Measurements from ENCODE around the gene PHLDA1.

Gene PHLDA1

DNA sequence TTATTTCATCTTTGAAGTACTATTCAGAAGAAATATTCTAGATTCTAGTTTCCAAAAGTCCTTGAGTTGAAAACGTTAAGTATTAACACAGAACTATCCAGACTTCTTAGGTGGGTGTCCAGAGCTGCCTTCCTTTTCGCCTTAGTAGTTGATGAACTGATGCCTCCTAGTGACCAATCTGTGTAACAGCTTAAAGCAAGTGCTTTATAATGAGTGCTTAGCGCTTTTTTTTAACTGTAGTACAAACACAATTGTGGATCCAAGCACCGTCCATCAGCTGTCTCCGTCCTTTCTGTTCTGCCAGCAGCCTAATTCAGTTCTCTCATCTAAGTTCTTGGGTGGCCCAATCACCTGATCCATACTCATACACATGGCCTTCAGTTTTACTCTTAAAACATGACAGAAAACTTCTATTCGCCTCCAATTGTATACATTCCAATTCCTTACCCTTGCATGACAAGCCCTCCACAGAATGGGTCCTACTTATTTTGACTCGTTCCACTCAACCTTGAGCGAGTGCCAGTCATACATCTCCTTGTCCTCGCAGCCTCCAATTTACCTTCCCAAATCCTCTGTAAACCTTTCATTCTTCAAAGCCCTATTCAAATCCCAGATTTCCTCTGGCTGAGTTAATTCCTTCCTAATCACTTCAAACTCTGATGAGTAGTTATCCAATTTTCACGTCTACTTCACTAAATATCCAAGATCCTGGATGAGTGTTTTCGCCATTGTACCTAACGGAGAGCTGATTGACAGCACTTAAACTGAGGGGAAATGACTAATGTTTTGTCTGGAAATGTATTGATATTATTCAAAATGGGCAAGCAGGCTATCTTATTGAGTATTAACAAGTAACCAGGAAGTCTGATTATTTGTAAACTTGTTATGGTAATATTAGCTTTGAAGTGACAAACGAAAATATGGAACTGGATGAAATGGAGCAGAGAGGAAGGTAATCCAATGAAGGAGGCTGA is 5.8 kb upstream of the PHLDA1 start:
- no peak for DNase-seq (ENCODE audit: low read depth)

DNA sequence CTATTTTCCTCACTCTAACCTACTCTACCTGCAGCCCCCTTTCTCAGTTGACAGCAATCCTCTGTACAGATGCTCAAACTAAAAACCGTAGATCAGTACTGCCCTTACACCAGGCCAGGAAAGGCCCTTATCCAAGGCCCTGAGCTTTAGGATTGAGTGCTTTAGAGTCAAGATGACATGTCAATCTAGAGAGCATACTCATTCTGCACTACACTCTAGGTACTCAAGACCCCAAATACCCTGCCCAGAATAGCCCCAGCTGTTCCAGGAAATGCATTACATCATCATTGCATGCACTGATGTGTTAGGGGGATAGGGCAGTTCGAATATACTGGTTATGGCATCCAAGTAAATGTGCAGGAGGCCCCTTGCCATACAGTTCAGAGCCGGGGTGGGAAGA is 3.5 kb upstream of the PHLDA1 start:
- no peak for DNase-seq (ENCODE audit: low read depth)

DNA sequence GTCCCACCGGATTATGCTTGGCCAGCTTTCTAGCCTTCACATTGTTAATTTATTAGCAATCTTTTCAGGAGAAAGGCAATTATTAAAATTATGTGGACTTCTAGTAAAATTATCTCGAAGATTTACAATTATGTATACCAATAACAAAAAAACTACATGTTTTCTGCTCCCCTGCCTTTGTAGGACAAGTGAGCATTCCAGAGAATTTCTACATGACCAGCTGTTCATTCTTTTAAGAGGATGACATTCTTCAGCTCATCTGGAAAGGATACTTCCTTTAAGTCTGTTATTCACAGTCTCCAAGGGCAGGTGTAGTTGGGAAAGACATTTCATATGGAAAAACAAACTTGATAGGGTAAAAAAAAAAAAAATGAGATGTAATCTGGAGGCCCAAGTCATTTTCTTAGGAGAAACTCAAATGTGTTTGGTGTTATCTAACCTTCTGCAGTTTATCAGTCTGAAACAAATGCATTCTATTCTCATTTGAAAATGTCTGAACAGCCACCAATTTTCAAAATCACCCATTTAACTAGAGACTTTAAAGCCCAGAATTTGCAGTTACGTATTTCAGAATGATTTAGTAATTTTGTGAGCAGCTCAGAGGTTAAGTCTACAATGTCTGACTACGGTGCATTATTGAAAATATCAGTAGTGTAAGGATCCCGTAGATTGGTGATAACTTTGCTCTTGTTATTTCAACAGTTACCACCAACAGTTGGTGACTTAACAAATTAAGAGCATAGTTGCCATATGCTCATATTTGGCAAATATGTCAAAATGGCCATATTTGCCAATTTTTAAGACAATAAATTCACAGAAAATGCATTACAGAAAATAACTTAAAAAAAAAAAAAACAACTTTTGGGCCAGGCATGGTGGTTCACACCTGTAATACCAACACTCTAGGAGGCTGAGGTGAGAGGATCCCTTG is 1.8 kb upstream of the PHLDA1 start:
- DNase-seq (ENCODE audit: low read depth) = no peak

GRCh38 chr12:76032043-76032981 is 736 bp upstream of the PHLDA1 start:
- peak; percentile 58 for DNase-seq (ENCODE audit: low read depth)

DNA sequence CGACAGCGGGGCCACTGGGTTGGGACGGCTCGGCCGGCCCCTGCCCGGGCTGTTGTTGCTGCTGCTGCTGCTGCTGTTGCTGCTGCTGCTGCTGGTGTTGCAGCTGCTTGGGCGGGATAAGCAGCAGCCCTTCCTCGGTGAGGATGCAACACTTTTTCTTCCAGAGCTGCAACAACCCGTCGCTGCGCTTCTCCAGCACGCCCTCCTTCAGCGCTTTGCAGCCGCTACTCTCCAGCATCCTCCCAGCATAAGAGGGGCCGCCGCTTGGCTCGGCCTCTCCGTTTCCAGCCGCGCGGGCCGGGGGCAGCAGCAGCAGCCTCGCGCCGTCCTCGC is 529 bp downstream of the PHLDA1 start:
- no peak for DNase-seq (ENCODE audit: low read depth)

GRCh38 chr12:76030341-76031080 is 1.1 kb downstream of the PHLDA1 start:
- no peak for DNase-seq (ENCODE audit: low read depth)

DNA sequence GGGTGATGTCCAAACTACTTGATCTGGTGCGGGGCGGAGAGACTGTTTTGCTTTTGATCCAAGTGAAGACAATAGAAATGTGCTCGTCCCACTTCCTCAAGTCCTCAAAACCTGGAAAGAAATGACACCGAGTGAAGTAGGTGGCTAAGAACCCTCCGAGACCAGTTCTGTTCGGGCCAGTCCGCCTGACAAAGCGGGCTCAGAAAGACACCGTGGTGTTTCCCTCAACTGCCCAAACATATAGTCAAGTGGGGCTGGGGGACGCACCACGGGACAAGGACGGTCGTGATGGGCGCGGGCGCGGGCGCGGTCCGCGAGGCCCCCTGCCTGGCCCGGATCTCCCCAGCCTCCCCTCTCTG is 1.6 kb downstream of the PHLDA1 start:
- no peak for DNase-seq (ENCODE audit: low read depth)

DNA sequence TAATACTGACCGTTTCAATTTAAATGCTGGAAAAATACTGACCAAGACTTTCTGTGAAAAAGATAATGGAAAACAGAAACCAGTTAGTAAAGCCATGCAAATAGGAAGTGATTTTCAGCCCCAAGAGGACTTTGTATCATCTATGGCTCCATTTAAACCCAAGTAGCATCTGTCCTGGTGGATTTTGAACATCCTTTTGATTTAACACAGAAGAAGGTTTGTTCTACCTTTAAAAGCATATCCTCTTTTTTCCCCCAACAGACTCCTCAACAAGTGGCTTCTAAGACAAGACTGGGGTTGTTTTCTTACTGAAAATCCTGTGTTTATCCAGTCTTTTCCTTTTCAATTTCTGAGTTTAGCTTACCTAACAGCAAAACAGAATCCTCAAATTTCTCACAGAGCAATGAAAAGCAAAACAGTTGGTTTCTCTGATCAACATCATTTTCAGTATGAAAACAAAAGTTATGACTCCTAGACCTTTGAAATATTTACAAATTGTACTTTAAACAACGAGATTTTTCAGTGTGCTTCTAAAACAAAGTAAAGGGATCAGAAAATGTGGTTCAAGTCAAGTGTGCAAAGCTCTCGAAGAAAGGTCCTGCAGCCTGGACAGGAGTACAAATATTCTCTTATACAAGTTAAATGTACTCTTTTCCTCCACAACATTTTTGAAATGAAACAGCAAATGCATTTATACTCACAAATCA is 2.9 kb downstream of the PHLDA1 start:
- no peak for DNase-seq (ENCODE audit: low read depth)

DNA sequence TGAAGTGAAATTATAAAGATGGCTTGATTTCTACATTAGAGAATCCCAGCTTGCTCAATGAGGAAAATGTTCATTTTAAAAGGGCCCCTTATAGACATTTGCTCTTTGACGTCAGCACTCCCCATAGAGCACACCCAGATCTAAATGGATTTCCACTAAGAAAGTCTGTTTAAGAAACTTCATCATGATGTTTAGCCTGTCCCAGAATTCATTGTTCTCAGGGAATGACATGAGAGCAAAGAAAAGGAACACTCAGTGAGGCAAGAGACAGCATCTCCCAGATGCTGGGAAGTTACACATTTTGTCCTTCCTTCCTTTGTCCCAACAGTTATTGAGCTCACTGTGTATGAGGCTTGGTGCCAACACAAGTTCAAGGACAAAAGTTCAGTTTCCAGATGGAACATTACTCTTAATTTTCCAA is 4.9 kb downstream of the PHLDA1 start:
- no peak for DNase-seq (ENCODE audit: low read depth)

- DNase-seq (ENCODE audit: low read depth) = peak; percentile 64
These were observed 5.7 kb downstream of the PHLDA1 start for GRCh38 chr12:76025601-76026575.

GRCh38 chr12:76024942-76025600 is 6.5 kb downstream of the PHLDA1 start:
- DNase-seq (ENCODE audit: low read depth) = peak; percentile 78

DNA sequence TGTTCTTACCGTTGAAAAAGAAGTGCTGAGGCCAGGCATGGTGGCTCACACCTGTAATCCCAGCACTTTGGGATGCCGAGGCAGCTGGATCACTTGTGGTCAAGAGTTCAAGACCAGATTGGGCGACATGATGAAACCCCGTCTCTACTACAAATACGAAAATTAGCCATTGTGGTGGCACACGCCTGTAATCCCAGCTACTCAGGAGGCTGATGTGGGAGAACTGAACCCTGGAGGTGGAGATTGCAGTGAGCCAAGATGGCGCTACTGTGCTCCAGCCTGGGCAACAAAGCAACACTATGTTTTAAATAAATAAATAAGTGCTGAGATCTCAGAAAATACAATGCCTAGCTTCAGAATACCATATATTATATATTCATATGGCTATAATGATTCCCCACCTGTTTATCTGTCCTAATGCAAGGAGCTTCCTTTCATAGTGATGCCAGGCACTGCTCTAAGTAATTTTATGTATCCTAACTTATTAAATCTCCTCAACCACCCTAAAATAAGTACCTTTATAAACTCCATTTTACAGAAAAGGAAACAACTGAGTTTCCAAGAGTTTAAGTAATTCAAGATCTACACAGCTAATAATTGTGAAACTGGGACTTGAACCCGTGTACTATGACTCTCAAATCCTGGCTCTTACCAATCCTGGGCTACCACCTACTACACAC is 7.3 kb downstream of the PHLDA1 start:
- no peak for DNase-seq (ENCODE audit: low read depth)

DNA sequence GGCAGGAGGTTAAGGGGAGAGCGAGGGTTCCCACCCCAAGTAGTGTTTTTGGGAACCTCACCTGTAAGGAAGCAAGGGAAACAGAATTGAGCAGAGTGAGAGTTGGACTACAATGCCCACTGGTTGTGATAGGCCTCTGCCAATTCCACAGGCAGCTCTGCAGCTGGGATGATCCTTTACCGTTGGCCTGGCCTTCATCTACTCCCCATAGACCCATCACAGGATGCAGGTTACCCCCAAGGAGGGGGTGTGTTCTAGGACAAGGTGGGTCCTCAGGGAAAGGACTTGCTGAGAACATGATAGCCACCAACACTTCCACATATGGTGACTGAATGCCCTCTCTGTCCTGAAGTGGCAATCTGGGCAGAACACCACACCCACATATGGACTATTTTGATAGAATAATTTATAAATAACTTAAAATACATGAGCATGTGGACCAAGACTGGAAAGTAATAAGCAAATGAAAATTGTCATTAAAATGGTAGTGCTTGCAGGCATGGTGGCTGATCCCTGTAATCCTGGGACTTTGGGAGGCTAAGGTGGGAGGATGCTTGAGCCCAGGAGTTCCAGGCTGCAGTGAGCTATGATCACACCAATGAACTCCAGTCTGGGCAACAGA is 8.4 kb downstream of the PHLDA1 start:
- no peak for DNase-seq (ENCODE audit: low read depth)

DNA sequence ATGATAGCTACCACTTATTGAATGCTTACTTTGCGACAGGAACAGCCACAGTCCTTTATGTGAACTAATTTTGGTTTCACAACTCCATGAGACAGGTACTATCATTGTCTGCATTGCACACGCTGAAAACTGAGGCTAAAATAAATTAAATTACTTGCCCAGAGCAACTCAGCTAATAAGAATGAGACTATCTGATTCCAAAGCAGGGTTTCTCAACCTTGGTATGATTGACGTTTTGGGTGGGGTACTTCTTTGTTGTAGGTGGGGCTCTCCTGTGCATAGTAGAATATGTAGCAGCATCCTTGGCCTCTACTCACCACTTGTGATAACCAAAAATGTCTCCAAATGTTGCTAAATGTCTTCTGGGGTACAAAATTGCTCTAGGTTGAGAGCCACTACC is 9.1 kb downstream of the PHLDA1 start:
- DNase-seq (ENCODE audit: low read depth) = no peak

DNA sequence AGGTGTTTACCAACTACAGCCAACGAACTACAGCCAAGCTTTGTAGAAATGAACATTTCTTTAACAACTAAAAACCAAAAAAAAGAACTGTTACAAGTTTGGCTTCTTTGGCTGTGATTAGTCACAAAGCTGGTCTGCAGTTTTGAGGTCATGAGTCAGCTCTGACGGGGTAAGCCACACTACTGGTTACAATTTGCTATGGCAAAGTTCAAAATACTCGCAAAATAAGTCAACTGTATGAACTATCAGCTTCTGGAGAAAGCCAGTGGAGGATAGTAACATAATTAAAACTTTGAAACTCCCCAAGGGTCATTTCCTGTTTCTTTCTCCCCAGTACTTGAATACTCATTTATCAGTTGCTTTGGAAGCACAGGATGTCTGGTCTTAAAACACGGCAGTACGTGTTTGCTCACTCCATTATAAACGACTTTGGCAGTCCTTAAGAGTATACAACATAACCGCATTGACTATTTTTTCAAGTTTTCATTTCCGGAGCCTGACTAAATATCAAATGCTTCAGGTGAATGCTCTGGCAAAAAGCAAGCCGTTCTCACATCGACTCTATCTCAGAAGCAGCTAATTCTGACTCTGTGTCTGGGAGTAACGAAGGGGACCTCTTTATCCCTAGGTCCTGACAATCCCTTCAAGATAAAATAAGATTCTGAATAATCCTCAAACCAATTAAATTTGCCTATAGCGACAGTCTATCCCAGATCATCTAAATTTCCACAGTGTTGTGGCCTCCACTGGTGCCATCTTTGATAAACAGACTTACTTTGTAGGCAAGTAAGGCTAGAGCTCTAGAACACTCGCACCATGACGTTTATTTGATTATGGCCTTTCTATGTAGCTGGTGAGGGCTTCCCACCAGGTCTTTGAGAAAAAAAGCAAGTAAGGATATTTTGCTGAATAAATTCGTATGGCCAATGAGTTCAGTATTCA is 10.6 kb downstream of the PHLDA1 start:
- DNase-seq (ENCODE audit: low read depth) = peak; percentile 97

DNA sequence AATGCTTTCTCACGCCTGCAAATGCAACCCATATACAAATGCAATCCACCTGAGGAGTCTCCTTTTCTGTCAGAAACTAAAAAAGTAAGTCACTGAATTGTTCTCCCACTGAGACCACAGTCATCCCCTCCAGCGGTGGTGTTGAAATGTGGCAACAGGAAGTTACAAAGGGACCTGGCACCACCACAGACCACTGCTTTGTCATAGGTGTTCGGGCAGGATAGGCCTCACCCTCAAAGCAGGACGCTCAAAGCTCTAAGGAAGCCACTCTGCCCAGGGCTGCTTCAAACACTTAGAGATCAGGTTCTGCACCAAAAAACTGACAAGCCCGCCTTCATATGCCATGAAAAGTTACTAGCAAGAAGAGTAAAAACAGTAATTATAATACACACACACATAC is 11.3 kb downstream of the PHLDA1 start:
- peak; percentile 73 for DNase-seq (ENCODE audit: low read depth)

DNA sequence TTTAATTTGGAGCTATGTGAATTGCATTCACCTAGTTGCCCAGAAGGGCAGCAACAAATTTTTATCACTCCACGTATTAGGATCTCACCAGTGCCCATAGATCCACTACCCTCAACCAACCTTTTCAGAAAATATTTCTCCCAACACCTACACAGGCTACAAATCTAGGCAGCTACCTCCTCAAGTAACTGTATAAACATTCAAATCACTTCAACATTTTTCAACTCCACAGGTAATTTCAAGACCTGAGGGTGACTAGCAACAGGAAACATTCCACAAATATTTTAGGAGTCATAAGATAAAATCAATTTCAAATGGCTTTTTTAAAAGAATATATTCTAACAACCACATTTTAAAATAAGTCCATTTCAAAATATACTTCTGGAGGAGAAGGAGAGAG is 12.9 kb downstream of the PHLDA1 start:
- no peak for DNase-seq (ENCODE audit: low read depth)
